Brain microvascular endothelial cell (primary cell): ENCODE data around the gene ZNF326.

Source experiments
- DNase-seq: peaks from one replicate; pipeline ENCODE4 v3.0.0-alpha.2; 2020
- H3K27ac ChIP-seq: fragments of 250-450 bp; sonication (Bioruptor Pico); 2 replicates; pipeline ENCODE4 v1.5.1; 2020; ENCODE audit warnings: mild to moderate bottlenecking, moderate library complexity
- H3K27me3 ChIP-seq: fragments of 250-450 bp; sonication (Bioruptor Pico); replicated peaks from 2 replicates; pipeline ENCODE4 v1.5.1; 2020; ENCODE audit warnings: mild to moderate bottlenecking
- H3K36me3 ChIP-seq: fragments of 250-450 bp; sonication (Bioruptor Pico); replicated peaks from 2 replicates; pipeline ENCODE4 v1.5.1; 2020; ENCODE audit warnings: mild to moderate bottlenecking
- H3K4me3 ChIP-seq: 2 replicates; pipeline ENCODE4 v1.5.1; 2011; ENCODE audit warnings: low read depth, mild to moderate bottlenecking, control low read depth, low read length, moderate library complexity
- CTCF ChIP-seq: IDR thresholded peaks from 2 replicates; pipeline ENCODE4 v1.5.1; 2011; ENCODE audit warnings: low read depth, mild to moderate bottlenecking, moderate library complexity, low read length, control low read depth, inconsistent platforms; ENCODE audit errors: missing control alignments
- in situ Hi-C: cut with HindIII; loops from 2 replicates; pipeline ENCODE4 v1.10.0; 2017; ENCODE audit warnings: low sequenced_read_pairs, low pct_ligation_motif_present

The ZNF326 gene

DNA sequence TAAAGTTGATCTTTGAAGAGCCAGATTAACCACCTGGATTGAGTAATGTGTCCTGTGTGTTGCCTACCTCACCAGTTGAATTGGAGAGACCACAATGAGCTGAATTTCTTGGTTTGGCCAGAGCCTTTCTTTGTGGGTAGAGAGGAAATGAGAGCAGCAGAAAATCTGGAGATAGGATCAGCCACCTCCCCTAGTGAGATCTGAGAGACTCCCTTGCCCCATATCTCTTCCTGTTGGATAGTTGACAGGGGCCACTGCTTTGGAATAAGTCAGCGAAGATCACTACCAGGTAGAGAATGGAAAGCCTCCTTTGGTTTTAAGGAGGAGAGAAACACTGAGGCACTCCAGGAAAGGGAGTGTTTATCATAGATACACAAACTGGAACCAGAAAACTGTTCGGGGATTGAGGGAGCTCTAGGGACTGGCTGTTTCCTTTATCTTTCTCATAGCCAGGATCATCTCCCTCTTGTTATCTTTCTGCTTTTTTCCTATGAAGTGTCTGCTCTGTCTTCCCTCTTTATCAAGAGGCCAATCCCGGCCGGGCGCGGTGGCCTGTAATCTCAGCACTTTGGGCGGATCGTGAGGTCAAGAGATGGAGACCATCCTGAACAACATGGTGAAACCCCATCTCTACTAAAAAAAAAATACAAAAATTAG, 21.3 kb upstream of the ZNF326 start:
- TF ChIP-seq CTCF, result no peak
- in situ Hi-C loops, result no loop called here
- H3K27ac ChIP-seq, result no peak overlapping the region
- DNase-seq, result no peak
- no peaks in the 10 kb centered on the region for H3K36me3 ChIP-seq
- no peaks in the 10 kb centered on the region for H3K27me3 ChIP-seq
- no peak overlapping the region for H3K4me3 ChIP-seq

GRCh38 chr1:89974256-89974655, 20.7 kb upstream of the ZNF326 start:
- Histone ChIP-seq H3K27ac (no peak overlapping the region), H3K4me3 (no peak overlapping the region), H3K27me3 (no peaks in the 10 kb centered on the region), H3K36me3 (no peaks in the 10 kb centered on the region)
- DNase-seq, result no peak
- in situ Hi-C loops, result no loop called here
- TF ChIP-seq CTCF, result no peak

DNA sequence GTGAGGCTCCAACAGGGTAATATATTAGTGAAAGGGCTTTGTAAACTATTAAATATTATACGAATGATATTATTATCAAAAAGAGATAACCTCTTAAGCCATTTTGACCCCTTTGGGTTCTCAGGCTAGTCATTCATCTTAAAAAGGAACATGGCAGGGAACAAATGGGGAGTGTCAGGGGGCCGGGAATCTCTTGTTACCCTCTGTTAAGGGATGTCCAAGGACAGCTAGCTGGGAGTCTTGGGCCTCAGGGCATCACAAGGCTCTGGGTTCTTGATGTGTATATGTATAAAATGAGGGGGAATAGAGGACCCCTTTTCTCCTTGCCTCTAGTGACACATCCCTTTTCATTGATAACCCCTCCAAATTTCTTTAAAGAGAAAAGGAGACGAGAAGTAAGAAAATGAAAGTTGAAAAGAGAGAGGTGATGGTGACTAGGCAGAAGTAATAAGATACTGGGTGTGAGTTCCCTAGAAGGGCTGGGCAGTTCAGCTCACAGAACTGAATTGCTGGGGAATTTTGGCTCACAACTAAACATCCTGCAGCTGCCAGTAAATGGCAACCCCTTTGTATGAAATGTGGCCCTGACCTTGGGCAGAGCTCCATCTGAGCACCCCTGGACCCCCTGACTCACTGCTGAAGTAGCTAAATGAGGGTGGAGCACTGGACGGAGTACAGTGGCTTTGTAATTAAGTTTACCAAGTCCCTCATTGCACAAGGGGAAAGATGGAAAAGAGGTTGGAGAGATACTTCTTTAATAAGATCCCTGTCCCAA, 20.0 kb upstream of the ZNF326 start:
- no peak for DNase-seq
- H3K4me3 ChIP-seq, result no peak overlapping the region
- in situ Hi-C loops, result loop anchor here (25.0 kb wide), 1 partner anchor 163 kb away; the partner anchor contains the start of gene LRRC8D
- no peaks in the 10 kb centered on the region for H3K36me3 ChIP-seq
- no peak for TF ChIP-seq CTCF
- H3K27ac ChIP-seq, result no peak overlapping the region
- no peaks in the 10 kb centered on the region for H3K27me3 ChIP-seq

DNA sequence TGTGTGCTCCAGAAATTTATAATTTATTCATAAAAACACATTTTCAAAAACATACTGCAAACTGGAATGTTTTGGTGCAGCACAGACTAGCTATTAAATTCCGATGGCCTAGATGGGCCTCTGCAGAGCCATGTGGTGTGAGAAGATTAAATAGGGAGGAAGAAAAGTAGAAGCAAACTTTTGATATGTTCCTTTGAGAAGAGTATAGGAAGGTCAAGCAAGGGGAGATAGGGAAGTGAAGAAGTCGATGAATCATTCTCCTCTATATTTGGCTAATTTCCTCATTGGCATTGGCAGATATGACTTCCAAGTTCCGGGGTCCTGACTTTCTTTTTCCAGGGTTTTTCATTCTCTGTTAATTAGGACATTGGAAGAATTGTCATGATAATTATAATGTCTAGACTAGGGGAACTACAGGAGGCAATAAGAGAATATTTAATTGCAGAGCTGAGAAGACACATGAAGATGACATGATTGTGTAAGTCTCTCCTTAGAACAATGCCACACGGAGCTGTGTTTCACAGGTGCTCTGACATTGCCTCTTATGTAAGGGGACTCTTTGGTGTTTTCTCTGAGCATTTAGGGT, 19.3 kb upstream of the ZNF326 start:
- TF ChIP-seq CTCF, result no peak
- DNase-seq, result no peak
- Histone ChIP-seq H3K27me3 (no peaks in the 10 kb centered on the region), H3K27ac (no peak overlapping the region), H3K4me3 (no peak overlapping the region), H3K36me3 (no peaks in the 10 kb centered on the region)
- in situ Hi-C loops, result loop anchor here (25.0 kb wide), 1 partner anchor 163 kb away; the partner anchor contains the start of gene LRRC8D

DNA sequence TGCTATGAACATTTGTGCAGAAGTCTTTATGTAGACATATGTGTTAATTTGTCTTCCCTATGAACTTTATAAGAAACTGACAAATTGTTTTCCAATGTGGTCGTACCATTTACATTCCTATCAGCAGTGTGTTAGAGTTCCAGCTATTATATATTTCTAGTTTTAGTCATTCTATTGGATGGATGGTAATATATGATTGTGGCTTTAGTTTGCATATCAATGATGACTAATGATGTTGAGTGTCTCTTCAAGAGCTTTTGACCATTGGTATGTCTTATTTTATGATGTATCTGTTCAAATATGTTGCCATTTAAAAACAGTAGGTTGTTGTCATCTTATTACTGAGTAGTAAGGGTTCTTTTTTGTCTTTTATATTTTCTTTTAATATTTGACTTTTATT, 16.2 kb upstream of the ZNF326 start:
- in situ Hi-C loops, result loop anchor here (25.0 kb wide), 1 partner anchor 166 kb away; the partner anchor contains the start of gene LRRC8D
- no peaks in the 10 kb centered on the region for H3K27me3 ChIP-seq
- DNase-seq, result no peak
- no peak overlapping the region for H3K4me3 ChIP-seq
- TF ChIP-seq CTCF, result no peak
- no peak overlapping the region for H3K27ac ChIP-seq
- H3K36me3 ChIP-seq, result no peaks in the 10 kb centered on the region
